ENCODE results near the gene FAM187B.
A peak's percentile ranks its signal among the peaks of the same experiment; 100 is the strongest.
"Not testable (repeated sequence)": the region's sequence is repeated elsewhere in the genome, so short reads cannot be mapped to it uniquely, and the experiment has no call there.

FAM187B gene

GRCh38 chr19:35213663-35214632, 14.6 kb downstream of the FAM187B start:
- peak; percentile 61 to 64 for DNase-seq (ENCODE audit: low read depth in 2 of 2)

GRCh38 chr19:35212241-35212640, 16.3 kb downstream of the FAM187B start:
- DNase-seq (ENCODE audit: low read depth in 2 of 2), result no peak

GRCh38 chr19:35211545-35212230, 16.9 kb downstream of the FAM187B start:
- peak; percentile 49 to 57 for DNase-seq (ENCODE audit: low read depth in 2 of 2)

GRCh38 chr19:35209646-35210045, 18.9 kb downstream of the FAM187B start:
- DNase-seq (ENCODE audit: low read depth in 2 of 2), result no peak

GRCh38 chr19:35208121-35208520, 20.4 kb downstream of the FAM187B start:
- no peak for DNase-seq (ENCODE audit: low read depth in 2 of 2)

GRCh38 chr19:35207391-35207871, 21.1 kb downstream of the FAM187B start:
- DNase-seq (ENCODE audit: low read depth in 2 of 2), result no peak

GRCh38 chr19:35206855-35207254, 21.7 kb downstream of the FAM187B start:
- no peak for DNase-seq (ENCODE audit: low read depth in 2 of 2)

- DNase-seq (ENCODE audit: low read depth in 2 of 2), result no peak
These were observed 22.2 kb downstream of the FAM187B start for GRCh38 chr19:35206379-35206778.

GRCh38 chr19:35205733-35206323, 22.7 kb downstream of the FAM187B start:
- no peak for DNase-seq (ENCODE audit: low read depth in 2 of 2)

- DNase-seq (ENCODE audit: low read depth in 2 of 2), result no peak
These were observed 23.5 kb downstream of the FAM187B start for GRCh38 chr19:35204799-35205732.

- no peak for DNase-seq (ENCODE audit: low read depth in 2 of 2)
These were observed 25.5 kb downstream of the FAM187B start for GRCh38 chr19:35202722-35203688.

- DNase-seq (ENCODE audit: low read depth in 2 of 2), result no peak
These were observed 29.1 kb downstream of the FAM187B start for GRCh38 chr19:35199481-35199880.

- not testable (repeated sequence) for DNase-seq (ENCODE audit: low read depth in 2 of 2)
These were observed 31.7 kb downstream of the FAM187B start for GRCh38 chr19:35196861-35197260.

- no peak for DNase-seq (ENCODE audit: low read depth in 2 of 2)
These were observed 32.7 kb downstream of the FAM187B start for GRCh38 chr19:35195830-35196229.

GRCh38 chr19:35194012-35194984, 34.2 kb downstream of the FAM187B start:
- no peak for DNase-seq (ENCODE audit: low read depth in 2 of 2)

- no peak for DNase-seq (ENCODE audit: low read depth in 2 of 2)
These were observed 43.7 kb downstream of the FAM187B start for GRCh38 chr19:35184884-35185283.

- DNase-seq (ENCODE audit: low read depth in 2 of 2), result no peak
These were observed 44.3 kb downstream of the FAM187B start for GRCh38 chr19:35184267-35184666.

- no peak for DNase-seq (ENCODE audit: low read depth in 2 of 2)
These were observed 47.2 kb downstream of the FAM187B start for GRCh38 chr19:35181387-35181786.

- no peak for DNase-seq (ENCODE audit: low read depth in 2 of 2)
These were observed 48.7 kb downstream of the FAM187B start for GRCh38 chr19:35179830-35180229.

All from stimulated activated CD8-positive, alpha-beta memory T cell treated with anti-CD3 and anti-CD28 coated beads, Interleukin-2, amount 100 ng/mL, for 1 hour (primary cell).